Amniotic stem cell (primary cell): ENCODE measurements around the gene PID1.

ENCODE experiments used
- DNase-seq: peaks from one replicate; lab custom pipeline; 2025; lab: John Stamatoyannopoulos, UW

The PID1 gene

DNA sequence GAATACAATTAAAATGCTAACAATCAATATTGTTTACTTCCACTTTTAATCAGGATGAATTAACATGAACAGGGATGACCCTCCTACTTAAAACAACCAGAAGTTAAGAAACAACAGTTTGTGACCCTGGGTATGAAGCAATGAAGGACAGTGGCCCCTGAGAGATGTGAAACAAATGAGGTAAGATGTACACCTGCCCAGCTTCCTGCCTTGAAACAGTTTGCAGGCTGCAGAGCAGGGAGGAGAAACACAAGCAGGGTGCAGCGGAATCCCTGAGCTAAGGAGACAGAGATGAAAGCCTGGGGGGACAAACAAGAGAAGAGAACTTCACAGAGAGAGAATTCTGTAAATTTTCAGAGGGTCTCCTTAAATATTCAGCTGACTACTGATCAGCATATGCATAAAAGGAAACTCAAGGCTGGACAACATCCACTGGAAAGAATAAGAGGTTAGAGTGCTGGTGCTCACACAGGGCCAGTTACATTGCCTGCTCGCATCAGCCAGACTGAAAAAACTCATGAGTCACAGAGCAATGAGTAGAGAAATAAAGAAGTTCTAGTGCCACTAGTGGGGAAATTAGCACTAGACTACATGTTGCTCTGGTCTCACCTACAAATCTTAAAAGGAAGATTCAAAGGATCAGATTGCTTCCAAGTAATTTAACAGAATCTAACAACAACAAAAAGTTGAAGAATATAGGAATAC lies 106.4 kb downstream of the PID1 start:
- no peak for DNase-seq

DNA sequence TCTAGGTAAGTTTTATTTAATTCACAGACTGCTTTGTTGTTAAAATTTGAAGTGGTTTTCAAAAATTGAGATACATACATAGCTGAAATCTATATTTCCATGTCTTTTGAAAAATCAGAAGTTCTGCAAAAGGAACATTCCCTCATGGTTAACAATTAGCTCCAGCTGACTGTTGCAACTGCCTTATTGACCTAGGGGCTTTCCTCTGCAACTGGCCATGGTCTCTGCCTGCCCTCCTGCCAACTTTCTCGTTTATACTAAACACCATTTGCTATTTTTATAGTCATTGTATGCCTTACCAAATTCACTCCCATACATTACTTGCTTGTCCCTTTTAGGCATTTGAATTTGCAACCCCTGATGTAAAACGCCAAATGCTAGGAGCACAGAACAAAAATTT lies 107.2 kb downstream of the PID1 start:
- no peak for DNase-seq

DNA sequence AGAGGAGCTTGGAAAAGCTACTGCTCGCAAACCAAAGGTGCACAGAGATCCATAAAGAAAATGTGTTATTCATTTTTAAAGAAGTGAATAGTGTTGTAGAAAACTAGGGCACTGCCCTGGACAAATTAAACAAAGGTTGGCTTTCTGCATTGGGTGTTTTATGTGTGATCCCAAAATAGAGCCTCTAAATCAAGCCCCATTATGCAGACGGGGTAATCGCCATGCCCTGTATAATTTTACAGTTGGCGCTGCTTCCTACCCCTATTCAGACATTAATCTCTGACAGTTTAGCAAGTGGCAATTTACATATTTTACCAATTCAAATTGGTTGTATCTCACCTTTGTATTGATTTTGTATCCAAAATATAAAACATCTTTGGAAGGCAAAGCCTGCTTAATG lies 109.1 kb downstream of the PID1 start:
- DNase-seq = no peak

GRCh38 chr2:229160984-229161383 lies 110.1 kb downstream of the PID1 start:
- DNase-seq = no peak

GRCh38 chr2:229160180-229160579 lies 110.9 kb downstream of the PID1 start:
- no peak for DNase-seq

DNA sequence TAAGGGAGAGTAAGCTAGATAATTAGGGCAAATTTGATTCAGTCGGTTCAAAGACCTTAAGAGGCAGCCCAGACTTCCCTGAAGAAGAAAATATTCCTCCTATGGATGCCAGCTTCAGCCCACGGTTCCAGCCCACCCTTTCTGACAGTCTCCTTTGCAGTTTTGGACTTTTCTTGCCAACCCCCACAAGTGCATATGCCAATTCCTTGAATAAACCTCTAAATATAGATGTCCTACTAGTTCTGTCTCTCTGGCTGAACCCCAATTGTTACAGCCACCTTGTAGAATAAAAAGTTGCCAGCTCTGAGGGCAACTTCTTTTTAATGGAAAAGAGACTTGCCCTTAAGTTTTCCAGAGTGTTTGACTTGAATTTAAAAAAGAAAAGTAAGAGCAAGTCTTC lies 111.7 kb downstream of the PID1 start:
- DNase-seq = no peak

DNA sequence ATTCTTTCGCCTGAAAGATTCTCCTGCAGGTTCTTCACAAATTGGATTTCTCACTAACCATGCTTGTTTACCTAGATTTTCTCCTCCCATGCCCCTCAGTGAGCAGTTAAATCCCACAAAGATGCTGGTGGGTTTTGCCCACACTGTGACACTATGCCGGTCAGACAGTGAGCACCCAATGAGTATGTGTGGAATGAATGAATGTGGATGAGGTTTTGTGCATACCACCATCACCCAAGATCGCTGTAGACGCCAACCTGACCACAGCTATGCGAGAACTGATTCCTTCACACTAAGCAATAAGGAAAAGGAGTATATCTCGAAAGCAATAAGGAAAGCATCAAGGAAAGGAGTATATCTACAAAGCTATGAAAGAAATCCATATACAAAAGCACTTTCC lies 116.7 kb downstream of the PID1 start:
- no peak for DNase-seq

GRCh38 chr2:229153951-229154350 lies 117.1 kb downstream of the PID1 start:
- no peak for DNase-seq

GRCh38 chr2:229153267-229153666 lies 117.8 kb downstream of the PID1 start:
- DNase-seq = no peak

- DNase-seq = no peak
These were observed 118.4 kb downstream of the PID1 start for GRCh38 chr2:229152674-229153073.

DNA sequence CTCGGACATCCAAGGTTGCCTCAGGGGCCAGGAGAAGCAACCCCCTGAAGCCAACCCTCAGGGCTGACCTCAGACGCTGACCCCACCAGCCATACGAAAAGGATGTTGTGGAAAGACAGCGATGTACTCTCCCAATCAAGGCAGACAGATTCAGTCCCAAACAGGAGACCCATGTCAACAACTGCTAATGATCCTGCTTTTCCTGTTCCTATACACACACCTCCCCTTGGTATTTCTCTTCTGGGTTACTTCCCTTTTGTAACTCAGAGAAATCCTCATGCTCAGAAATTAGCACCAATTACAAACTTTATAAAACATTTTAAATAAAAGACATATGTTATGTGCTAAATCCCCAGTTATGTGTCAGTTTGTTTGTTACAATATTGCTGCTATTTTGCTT lies 120.8 kb downstream of the PID1 start:
- no peak for DNase-seq

DNA sequence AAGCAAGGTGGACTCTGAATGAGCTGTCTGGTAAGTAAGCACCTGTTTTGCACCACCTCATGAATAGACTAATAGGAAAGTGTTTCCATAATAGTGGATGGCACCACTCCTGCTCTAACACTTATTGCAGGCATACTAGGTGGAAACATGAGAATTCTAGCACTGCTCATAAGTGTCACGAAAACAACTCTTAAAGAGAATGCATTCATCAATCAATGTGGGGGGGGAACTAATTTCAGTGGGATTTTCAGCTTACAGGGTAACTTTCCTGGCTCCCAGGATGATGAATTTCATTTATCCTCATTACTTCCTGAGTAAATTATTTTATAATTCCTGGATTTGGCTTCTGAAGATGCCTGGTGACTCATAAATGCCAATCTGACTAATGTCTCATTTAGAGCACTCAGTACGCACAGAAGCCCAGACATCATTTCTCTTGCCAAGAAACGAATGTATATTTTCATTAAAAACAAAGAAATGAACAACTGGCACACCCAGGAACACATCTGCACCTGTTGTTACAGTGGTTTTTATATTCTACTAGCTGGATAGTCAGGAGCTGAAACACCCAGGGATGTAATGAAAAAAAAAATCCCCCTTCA lies 129.6 kb downstream of the PID1 start:
- DNase-seq = peak; percentile 16

DNA sequence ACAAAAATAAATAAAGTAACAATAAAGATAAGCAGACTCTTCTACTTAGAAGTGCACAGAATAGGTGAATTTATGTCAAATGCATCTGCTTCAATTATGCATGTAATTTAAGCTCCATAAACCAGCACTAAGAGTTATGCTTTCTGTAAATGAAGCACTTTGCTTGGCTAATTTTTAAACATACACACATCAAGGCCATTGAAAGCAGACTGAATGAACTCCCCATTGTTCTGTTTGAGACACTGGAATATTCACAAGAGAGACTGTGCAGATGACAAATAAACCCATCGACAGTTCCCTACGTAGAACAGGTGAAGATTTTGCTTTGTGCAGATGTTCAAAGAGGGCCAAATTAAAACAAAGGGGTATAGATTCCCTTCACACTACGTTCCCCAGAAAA lies 133.4 kb downstream of the PID1 start:
- DNase-seq = no peak

DNA sequence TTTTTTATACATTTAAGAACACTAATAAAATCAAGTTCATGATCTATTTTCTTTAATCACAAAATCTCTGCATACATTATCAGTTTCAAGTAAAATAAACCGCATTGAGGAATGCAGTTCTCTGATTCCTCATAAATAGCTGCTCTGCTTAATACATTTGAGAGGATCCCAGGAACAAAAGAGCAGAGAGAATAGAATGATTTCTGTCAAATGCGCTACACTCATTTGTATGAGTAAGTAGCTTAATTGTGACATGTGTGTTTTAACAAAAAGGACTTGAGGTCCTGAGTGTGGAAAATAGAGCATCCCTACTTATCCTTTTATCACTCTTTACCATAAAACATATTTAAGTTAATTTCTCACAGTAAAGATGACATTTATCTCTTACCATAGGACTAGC lies 134.0 kb downstream of the PID1 start:
- DNase-seq = no peak

DNA sequence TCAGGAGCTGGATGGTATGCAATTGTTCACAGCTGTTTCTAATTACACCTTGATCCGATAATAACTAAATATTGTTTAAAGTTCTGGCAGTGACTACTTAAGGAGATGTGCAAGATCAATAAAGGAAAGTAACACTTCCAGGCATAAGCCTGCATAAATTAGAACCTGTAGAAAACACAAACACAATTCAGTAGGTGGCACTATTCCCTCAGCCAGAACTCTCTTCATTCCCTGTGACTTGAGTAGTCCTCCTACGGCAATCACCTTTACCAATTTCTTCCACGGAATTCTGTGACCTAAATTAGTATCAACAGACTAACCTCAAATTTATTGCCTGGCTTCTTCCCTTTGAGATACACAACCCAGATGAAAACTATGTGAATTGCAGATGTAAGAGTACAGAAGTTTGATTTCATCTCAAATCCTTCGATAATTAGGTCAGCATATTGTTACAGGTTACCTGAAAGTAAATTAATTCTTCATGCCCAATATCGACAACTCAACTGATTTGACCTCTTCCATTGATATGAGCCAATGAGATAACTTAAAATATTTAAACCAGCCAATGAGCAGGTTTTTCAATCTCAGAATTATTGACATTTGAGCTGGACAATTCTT lies 137.8 kb downstream of the PID1 start:
- DNase-seq = no peak

GRCh38 chr2:229132236-229132635 lies 138.9 kb downstream of the PID1 start:
- no peak for DNase-seq

- no peak for DNase-seq
These were observed 140.6 kb downstream of the PID1 start for GRCh38 chr2:229130522-229130921.

- no peak for DNase-seq
These were observed 141.2 kb downstream of the PID1 start for GRCh38 chr2:229129738-229130371.

GRCh38 chr2:229127471-229127870 lies 143.6 kb downstream of the PID1 start:
- no peak for DNase-seq

DNA sequence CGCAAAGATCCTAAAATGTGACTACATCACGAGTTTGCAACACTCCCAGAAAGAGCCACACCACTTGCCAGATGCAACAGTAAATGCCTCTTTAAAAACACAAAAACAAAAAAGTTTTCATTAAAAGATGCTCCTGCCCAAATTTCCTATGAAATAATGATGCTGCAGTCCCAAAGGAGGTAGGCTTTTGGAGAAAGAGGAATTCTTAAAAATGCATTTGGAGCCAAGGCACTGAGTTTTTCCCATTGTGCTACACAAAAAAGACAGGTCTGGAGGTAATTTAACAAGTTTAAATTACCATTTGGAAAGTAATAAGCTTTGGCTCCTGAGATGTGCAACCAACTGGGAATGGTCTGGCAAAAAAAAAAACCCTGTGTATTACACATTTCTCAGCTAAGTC lies 145.0 kb downstream of the PID1 start:
- DNase-seq = no peak

GRCh38 chr2:229124136-229124535 lies 147.0 kb downstream of the PID1 start:
- no peak for DNase-seq

- DNase-seq = no peak
These were observed 152.2 kb downstream of the PID1 start for GRCh38 chr2:229118927-229119326.

- DNase-seq = no peak
These were observed 152.8 kb downstream of the PID1 start for GRCh38 chr2:229118336-229118735.
